LNCAP (cell line): ENCODE results near the gene MKRN2OS.

ENCODE experiments used
- CTCF ChIP-seq: fragments of 450-650 bp; IDR thresholded peaks from 2 replicates; pipeline ENCODE4 v1.5.1; 2017; ENCODE audit warnings: mild to moderate bottlenecking

Gene MKRN2OS

GRCh38 chr3:12561397-12561796 is 16.1 kb upstream of the MKRN2OS start:
- no peak for TF ChIP-seq CTCF

GRCh38 chr3:12560505-12561190 is 15.3 kb upstream of the MKRN2OS start:
- TF ChIP-seq CTCF = no peak

- TF ChIP-seq CTCF = no peak
Observed at GRCh38 chr3:12559520-12559919, 14.2 kb upstream of the MKRN2OS start.

GRCh38 chr3:12558706-12559105 is 13.4 kb upstream of the MKRN2OS start:
- TF ChIP-seq CTCF = no peak

- TF ChIP-seq CTCF = no peak
Observed at GRCh38 chr3:12557473-12558100, 12.3 kb upstream of the MKRN2OS start.

GRCh38 chr3:12556690-12557472 is 11.6 kb upstream of the MKRN2OS start, which contains the start of gene MKRN2:
TSS of gene MKRN2 (plus strand) at chr3:12557087. CDS start at chr3:12557151, 64 bp downstream.
- no peak for TF ChIP-seq CTCF

GRCh38 chr3:12556314-12556689 is 11.0 kb upstream of the MKRN2OS start:
- no peak for TF ChIP-seq CTCF
